Mononuclear cell (primary cell): ENCODE results near the gene SMAD4. TPM values are rescaled to one million over a fixed set of nuclear protein-coding genes. Genes with fewer than 3 reads are reported as not detected.

Source experiments
- H3K27me3 ChIP-seq: 2 replicates; pipeline ENCODE4 v1.6.0; 2011; ENCODE audit warnings: low read length, control low read depth; ENCODE audit not compliant: insufficient read depth
- H3K4me1 ChIP-seq: 2 replicates; pipeline ENCODE4 v1.5.1; 2011; ENCODE audit warnings: mild to moderate bottlenecking, low read length, control low read depth; ENCODE audit not compliant: insufficient read depth
- H3K4me3 ChIP-seq: 2 replicates; pipeline ENCODE4 v1.5.1; 2011; ENCODE audit warnings: mild to moderate bottlenecking, low read length, moderate library complexity
- H3K9me3 ChIP-seq: 2 replicates; pipeline ENCODE4 v1.5.1; 2011; ENCODE audit warnings: low read depth, mild to moderate bottlenecking, control low read depth, low read length
- total RNA-seq: library from RNA; depleted of rRNA; stranded (reverse); fragments of >200 nt; gene quantifications from one replicate; pipeline ENCODE4 v1.2.3, GENCODE V29; 2012

The SMAD4 gene
- total RNA-seq, 1 donor, result 77.9 TPM

- H3K27me3 ChIP-seq, result no peaks in the 10 kb centered on the region
- no peak overlapping the region for H3K4me3 ChIP-seq
- H3K4me1 ChIP-seq, result peaks cover 53% of the 10 kb centered on the region
- H3K9me3 ChIP-seq, result no peaks in the 10 kb centered on the region
Observed at GRCh38 chr18:51039138-51040112, 9.4 kb downstream of the SMAD4 start.

- peaks cover 34% of the 10 kb centered on the region for H3K4me1 ChIP-seq
- H3K4me3 ChIP-seq, result no peak overlapping the region
- H3K27me3 ChIP-seq, result no peaks in the 10 kb centered on the region
- no peaks in the 10 kb centered on the region for H3K9me3 ChIP-seq
Observed at GRCh38 chr18:51041677-51042352, 11.8 kb downstream of the SMAD4 start.

DNA sequence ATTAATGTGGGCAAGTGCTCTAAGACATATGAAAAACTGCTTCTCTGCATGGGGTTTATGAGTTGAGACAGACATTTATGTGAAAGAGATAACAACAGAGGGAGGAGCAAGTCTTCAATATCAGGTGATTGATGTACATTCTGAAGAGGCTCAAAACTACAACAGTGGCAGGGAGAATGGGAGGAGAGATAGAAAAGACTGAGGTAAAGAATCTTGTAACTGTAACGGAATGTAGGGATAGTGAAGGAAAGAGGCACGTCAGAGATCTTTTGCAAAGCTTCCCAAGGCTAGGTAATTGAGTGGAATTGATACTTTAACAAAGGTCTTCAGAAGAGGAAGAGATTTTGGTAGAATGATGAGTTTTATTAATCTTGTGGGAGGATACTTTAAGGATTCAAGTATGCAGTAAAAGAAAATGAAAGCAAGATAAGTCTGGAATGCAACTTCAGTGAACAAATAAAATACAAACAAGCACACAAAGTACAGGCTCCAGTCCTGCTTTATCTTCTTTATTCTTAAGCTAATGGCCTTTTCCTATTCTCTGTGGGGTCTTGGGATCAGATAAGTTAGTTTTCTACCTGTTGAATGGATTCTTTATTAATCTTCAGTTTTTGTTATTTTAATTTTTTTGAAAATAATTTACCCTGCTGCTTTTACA is 15.0 kb downstream of the SMAD4 start:
- Histone ChIP-seq H3K9me3 (no peaks in the 10 kb centered on the region), H3K4me3 (no peak overlapping the region), H3K27me3 (no peaks in the 10 kb centered on the region), H3K4me1 (peaks cover 11% of the 10 kb centered on the region)

DNA sequence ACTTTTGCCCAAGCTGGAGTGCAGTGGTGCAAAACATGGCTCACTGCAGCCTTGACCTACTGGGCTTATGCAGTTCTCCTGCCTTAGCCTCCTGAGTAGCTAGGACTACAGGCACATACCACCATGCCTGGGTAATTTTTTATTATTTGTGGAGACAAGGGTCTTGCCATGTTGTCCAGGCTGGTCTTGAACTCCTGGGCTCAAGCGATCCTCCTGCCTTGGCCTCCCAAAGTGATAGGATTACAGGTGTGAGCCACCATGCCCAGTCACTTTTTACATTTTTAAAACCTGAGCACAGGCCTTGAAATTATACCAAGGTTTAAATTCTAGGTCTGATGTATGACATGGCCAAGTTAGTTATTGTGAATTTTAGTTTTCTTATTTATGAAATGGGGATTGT is 18.2 kb downstream of the SMAD4 start:
- H3K4me1 ChIP-seq, result no peaks in the 10 kb centered on the region
- H3K4me3 ChIP-seq, result no peak overlapping the region
- H3K27me3 ChIP-seq, result no peaks in the 10 kb centered on the region
- no peaks in the 10 kb centered on the region for H3K9me3 ChIP-seq

DNA sequence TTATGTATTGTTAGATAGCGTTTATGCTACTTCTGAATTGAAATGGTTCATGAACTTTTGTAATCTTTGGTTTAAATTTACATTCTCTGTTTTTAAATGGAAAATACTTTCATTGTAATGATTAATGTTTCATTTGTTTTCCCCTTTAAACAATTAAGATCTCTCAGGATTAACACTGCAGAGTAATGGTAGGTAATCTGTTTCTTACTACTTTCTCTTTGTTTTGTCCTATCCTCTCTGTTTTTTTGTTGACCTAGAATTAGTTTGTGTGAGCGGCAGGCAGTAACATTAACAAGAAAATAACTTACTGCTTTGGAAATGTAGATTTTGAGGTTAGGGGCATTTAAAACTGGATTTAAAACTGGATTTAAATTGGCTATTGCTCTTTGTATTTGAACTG is 19.1 kb downstream of the SMAD4 start:
- Histone ChIP-seq H3K27me3 (no peaks in the 10 kb centered on the region), H3K9me3 (no peaks in the 10 kb centered on the region), H3K4me1 (no peaks in the 10 kb centered on the region), H3K4me3 (no peak overlapping the region)

DNA sequence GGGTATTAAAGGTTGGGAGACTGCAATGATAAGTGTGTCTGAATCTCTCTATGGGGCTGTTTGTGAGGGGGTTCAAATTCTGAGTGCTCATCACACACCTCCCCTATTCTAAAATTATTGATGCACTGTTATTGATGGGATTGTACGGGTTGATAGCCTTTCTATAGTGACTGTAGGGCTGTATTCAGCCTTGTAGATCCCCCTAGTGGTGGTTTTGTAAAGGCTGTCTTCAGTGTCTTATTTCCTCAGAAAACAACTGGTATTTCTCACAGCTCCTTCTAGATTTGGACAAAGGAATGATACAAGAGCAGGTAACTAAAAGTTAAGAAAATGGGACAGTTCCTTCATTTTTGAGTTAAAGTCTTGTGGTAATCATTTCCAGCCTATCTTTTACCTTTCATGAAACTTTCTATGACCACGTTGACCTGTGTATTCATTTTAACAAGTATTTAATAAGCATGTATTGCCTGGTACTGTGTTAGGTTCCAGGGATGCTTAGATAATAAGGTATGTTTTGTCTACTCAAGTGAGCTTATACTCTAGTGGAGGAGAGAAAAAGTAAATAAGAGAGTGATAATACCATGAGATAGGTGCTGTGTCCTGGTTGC is 21.2 kb downstream of the SMAD4 start:
- H3K4me3 ChIP-seq, result no peak overlapping the region
- H3K9me3 ChIP-seq, result no peaks in the 10 kb centered on the region
- H3K4me1 ChIP-seq, result no peaks in the 10 kb centered on the region
- no peaks in the 10 kb centered on the region for H3K27me3 ChIP-seq

DNA sequence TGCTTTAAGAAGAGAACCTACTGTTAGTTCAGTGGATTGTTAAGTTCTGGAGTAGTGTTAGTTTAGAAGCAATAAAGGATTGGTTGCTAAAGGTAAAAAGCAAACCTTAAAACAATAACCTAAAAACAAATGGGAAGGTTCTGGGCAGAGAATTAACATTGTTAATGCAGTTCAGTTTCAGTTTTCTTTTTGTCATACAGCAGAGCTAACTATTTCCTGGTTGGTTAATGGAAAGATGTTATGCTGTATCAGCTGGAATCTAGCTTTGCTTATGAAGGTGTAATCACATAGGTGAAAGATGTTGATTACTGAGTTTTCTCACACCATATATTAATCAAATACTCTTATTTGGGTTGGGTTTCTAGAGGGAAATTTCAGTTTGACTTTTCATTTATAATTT is 23.8 kb downstream of the SMAD4 start:
- Histone ChIP-seq H3K4me3 (no peak overlapping the region), H3K27me3 (no peaks in the 10 kb centered on the region), H3K9me3 (no peaks in the 10 kb centered on the region), H3K4me1 (no peaks in the 10 kb centered on the region)

DNA sequence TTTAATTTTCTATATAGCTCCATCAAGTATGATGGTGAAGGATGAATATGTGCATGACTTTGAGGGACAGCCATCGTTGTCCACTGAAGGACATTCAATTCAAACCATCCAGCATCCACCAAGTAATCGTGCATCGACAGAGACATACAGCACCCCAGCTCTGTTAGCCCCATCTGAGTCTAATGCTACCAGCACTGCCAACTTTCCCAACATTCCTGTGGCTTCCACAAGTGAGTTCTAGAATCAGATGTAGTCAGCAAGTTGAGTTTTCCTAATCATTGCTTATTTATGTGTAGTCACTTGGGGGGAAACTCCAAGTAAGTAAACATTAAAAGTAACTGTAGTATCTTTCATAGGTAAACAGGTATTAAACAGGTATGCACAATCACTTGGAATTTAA is 24.8 kb downstream of the SMAD4 start:
- Histone ChIP-seq H3K27me3 (no peaks in the 10 kb centered on the region), H3K4me1 (no peaks in the 10 kb centered on the region), H3K9me3 (no peaks in the 10 kb centered on the region), H3K4me3 (no peak overlapping the region)

- H3K9me3 ChIP-seq, result no peaks in the 10 kb centered on the region
- no peak overlapping the region for H3K4me3 ChIP-seq
- no peaks in the 10 kb centered on the region for H3K27me3 ChIP-seq
- H3K4me1 ChIP-seq, result no peaks in the 10 kb centered on the region
Observed at GRCh38 chr18:51059969-51060368, 30.0 kb downstream of the SMAD4 start.

DNA sequence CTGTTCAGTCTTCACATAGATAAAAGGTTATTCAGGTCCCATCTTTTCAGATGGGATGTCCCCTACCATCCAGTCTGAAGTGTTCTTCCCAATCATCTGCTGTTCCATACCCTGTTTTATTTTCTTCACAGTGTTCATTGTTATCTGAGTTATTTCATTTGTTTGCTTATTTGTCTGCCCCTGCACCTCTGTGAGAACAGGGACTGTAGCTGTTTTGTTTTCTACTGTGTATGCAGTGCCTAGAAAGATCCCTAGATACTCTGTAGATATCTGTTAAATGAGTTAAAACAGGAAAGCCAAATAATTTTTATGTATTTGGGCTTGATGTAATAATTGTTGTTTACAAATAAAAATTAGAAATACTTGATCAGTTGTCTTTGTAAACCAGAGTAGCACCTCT is 34.2 kb downstream of the SMAD4 start:
- H3K9me3 ChIP-seq, result no peaks in the 10 kb centered on the region
- no peaks in the 10 kb centered on the region for H3K27me3 ChIP-seq
- no peak overlapping the region for H3K4me3 ChIP-seq
- no peaks in the 10 kb centered on the region for H3K4me1 ChIP-seq

DNA sequence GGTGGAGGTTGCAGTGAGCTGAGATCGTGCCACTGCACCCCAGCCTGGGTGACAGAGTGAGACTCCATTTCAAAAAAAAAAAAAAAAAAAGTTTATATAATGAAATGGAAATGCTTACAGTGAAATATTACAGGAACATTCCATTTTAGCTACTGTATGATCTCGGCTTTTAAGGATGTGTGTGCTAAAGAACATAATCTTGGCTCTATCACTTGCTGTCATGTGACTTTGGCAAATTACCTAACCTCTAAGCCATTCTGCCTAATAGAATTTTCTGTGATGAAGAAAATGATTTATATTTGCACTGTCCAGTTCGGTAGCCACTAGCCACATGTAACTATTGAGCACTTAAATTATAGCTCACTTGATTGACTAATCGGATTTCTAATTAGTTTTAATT is 36.3 kb downstream of the SMAD4 start:
- Histone ChIP-seq H3K4me1 (no peaks in the 10 kb centered on the region), H3K9me3 (no peaks in the 10 kb centered on the region), H3K27me3 (no peaks in the 10 kb centered on the region), H3K4me3 (no peak overlapping the region)

GRCh38 chr18:51068105-51068504 is 38.1 kb downstream of the SMAD4 start:
- Histone ChIP-seq H3K9me3 (no peaks in the 10 kb centered on the region), H3K27me3 (no peaks in the 10 kb centered on the region), H3K4me1 (no peaks in the 10 kb centered on the region)

GRCh38 chr18:51069885-51070284 is 39.9 kb downstream of the SMAD4 start:
- H3K4me1 ChIP-seq, result peaks cover 15% of the 10 kb centered on the region
- no peak overlapping the region for H3K4me3 ChIP-seq
- H3K9me3 ChIP-seq, result no peaks in the 10 kb centered on the region
- no peaks in the 10 kb centered on the region for H3K27me3 ChIP-seq

More at GRCh38 chr18:51068105-51068504, 38.1 kb downstream of the SMAD4 start:
- H3K4me3 ChIP-seq, result no peak overlapping the region

- no peaks in the 10 kb centered on the region for H3K9me3 ChIP-seq
- H3K27me3 ChIP-seq, result no peaks in the 10 kb centered on the region
Observed at GRCh38 chr18:51070545-51070944, 40.5 kb downstream of the SMAD4 start.

More at GRCh38 chr18:51070545-51070944, 40.5 kb downstream of the SMAD4 start:
- peaks cover 16% of the 10 kb centered on the region for H3K4me1 ChIP-seq
- no peak overlapping the region for H3K4me3 ChIP-seq
